Nephron progenitor cell (in vitro differentiated cells): ENCODE measurements around the gene NUP54.

ENCODE experiments used
- DNase-seq: peaks from one replicate; pipeline ENCODE4 v3.0.0; 2021
- H3K27ac Mint-ChIP-seq: 2 replicates; pipeline ENCODE4 v1.8.0; 2021; ENCODE audit warnings: mild to moderate bottlenecking, moderate library complexity, mixed read lengths
- H3K27me3 Mint-ChIP-seq: 2 replicates; pipeline ENCODE4 v1.8.0; 2021; ENCODE audit warnings: mild to moderate bottlenecking, low read depth, mixed read lengths; ENCODE audit not compliant: poor library complexity
- H3K36me3 Mint-ChIP-seq: 2 replicates; pipeline ENCODE4 v1.8.0; 2021; ENCODE audit warnings: low read depth, mixed read lengths
- H3K4me1 Mint-ChIP-seq: 2 replicates; pipeline ENCODE4 v1.8.0; 2021; ENCODE audit warnings: mixed read lengths
- H3K4me3 Mint-ChIP-seq: 2 replicates; pipeline ENCODE4 v1.8.0; 2021; ENCODE audit warnings: mild to moderate bottlenecking, moderate library complexity, mixed read lengths
- H3K9me3 Mint-ChIP-seq: 2 replicates; pipeline ENCODE4 v1.8.0; 2021; ENCODE audit warnings: mild to moderate bottlenecking, moderate library complexity, mixed read lengths
- CTCF ChIP-seq: fragments of 200-600 bp; sonication (generic); IDR thresholded peaks from 2 replicates; pipeline ENCODE4 v1.5.0; 2021; ENCODE audit warnings: antibody characterized with exemption

Gene NUP54

GRCh38 chr4:76096076-76096475, 52.1 kb downstream of the NUP54 start:
- H3K27me3 Mint-ChIP-seq = peaks cover 4% of the 10 kb centered on the region
- H3K36me3 Mint-ChIP-seq = no peaks in the 10 kb centered on the region
- H3K4me1 Mint-ChIP-seq = no peaks in the 10 kb centered on the region
- H3K27ac Mint-ChIP-seq = no peak overlapping the region
- DNase-seq = no peak
- no peak overlapping the region for H3K4me3 Mint-ChIP-seq
- no peaks in the 10 kb centered on the region for H3K9me3 Mint-ChIP-seq
- no peak for TF ChIP-seq CTCF

DNA sequence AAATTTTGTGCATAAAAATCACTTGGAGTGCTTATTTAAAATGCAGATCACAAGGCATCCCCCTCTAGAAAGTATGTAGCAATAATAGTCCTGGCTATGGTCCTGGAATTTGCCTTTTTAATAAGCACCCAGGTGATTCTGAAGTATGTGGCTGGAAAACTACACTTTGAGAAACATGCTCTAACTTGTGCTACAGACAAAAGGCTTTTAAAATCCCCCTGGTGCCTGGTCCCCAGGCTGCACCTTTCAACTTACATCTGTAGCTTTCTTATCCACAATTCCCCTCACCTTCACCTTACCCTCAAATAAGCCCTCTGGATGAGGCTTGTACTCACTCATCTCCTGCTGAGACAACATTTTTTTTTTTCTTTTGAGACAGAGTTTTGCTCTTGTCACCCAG, 52.6 kb downstream of the NUP54 start:
- Mint-ChIP-seq H3K27me3 (peaks cover 4% of the 10 kb centered on the region), H3K4me3 (no peak overlapping the region), H3K9me3 (no peaks in the 10 kb centered on the region), H3K4me1 (no peaks in the 10 kb centered on the region), H3K36me3 (no peaks in the 10 kb centered on the region), H3K27ac (no peak overlapping the region)
- no peak for TF ChIP-seq CTCF
- no peak for DNase-seq

DNA sequence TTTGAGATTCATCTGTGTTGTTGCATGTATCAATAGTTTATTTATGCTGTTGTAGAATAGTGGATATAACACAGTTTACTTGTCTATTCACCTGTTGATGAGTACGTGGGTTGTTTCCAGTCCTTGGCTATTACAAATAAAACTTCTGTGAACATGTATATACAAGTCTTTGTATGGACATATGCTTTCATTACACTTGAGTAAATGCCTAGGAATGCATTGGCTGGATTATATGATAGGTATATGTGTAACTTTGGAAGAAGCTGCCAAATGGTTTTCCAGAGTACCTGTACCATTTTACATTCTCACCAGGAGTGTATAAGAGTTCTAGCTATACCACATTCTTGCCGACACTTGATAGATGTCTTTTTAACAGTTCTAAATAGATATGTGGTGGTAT, 57.1 kb downstream of the NUP54 start:
- Mint-ChIP-seq H3K27me3 (peaks cover 4% of the 10 kb centered on the region), H3K9me3 (no peaks in the 10 kb centered on the region), H3K27ac (no peak overlapping the region), H3K4me1 (peaks cover 7% of the 10 kb centered on the region), H3K4me3 (no peak overlapping the region), H3K36me3 (no peaks in the 10 kb centered on the region)
- no peak for DNase-seq
- no peak for TF ChIP-seq CTCF

- peaks cover 7% of the 10 kb centered on the region for H3K27me3 Mint-ChIP-seq
- no peaks in the 10 kb centered on the region for H3K9me3 Mint-ChIP-seq
- no peak for TF ChIP-seq CTCF
- H3K27ac Mint-ChIP-seq = no peak overlapping the region
- H3K4me1 Mint-ChIP-seq = peaks cover 7% of the 10 kb centered on the region
- H3K4me3 Mint-ChIP-seq = no peak overlapping the region
- no peak for DNase-seq
- no peaks in the 10 kb centered on the region for H3K36me3 Mint-ChIP-seq
These were observed 57.9 kb downstream of the NUP54 start for GRCh38 chr4:76090241-76090691.

DNA sequence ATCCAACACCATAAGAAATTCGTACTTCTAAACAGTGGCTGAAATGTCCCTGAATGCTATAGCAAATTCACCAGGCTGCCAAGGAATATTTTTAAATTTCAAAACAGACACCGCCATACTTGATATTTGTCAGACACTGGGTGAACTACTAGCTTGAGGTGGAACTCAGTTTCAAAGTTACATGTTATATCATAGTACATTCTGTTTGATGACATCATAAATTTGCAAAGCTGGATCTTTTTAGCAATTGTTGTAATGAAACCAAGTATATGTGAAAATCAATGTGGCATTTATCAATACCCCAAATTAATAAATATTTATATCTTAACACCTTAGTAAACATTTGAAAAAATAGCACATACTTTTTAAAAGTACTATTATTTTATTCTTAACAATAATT, 59.5 kb downstream of the NUP54 start:
- Mint-ChIP-seq H3K4me3 (no peak overlapping the region), H3K36me3 (no peaks in the 10 kb centered on the region), H3K27me3 (peaks cover 5% of the 10 kb centered on the region), H3K9me3 (no peaks in the 10 kb centered on the region), H3K27ac (no peak overlapping the region), H3K4me1 (peaks cover 7% of the 10 kb centered on the region)
- no peak for TF ChIP-seq CTCF
- no peak for DNase-seq

GRCh38 chr4:76087007-76087769, 61.0 kb downstream of the NUP54 start:
- Mint-ChIP-seq H3K9me3 (no peaks in the 10 kb centered on the region), H3K27me3 (peaks cover 5% of the 10 kb centered on the region), H3K36me3 (no peaks in the 10 kb centered on the region), H3K27ac (no peak overlapping the region), H3K4me3 (peak overlapping the region; percentile 3), H3K4me1 (peaks cover 7% of the 10 kb centered on the region)
- TF ChIP-seq CTCF = peak; percentile 54
- peak; percentile 38 for DNase-seq
